Measurements from ENCODE around the gene HNMT.

The HNMT gene

GRCh38 chr2:138058427-138058826 lies 94.2 kb downstream of the HNMT start:
- no peak for DNase-seq (ENCODE audit: low spot score)

- no peak for DNase-seq (ENCODE audit: low spot score)
Observed at GRCh38 chr2:138059487-138060300, 95.4 kb downstream of the HNMT start.

- no peak for DNase-seq (ENCODE audit: low spot score)
Observed at GRCh38 chr2:138060301-138060635, 96.0 kb downstream of the HNMT start.

- no peak for DNase-seq (ENCODE audit: low spot score)
Observed at GRCh38 chr2:138061961-138062360, 97.7 kb downstream of the HNMT start.

GRCh38 chr2:138063181-138063580 lies 98.9 kb downstream of the HNMT start:
- no peak for DNase-seq (ENCODE audit: low spot score)
